ENCODE measurements around the gene EGLN1.

Gene EGLN1

GRCh38 chr1:231387770-231388669, 34.1 kb downstream of the EGLN1 start:
- in situ Hi-C loops (cut with HindIII; ENCODE audit: low sequenced_read_pairs) = no loop called here
- H3K4me3 ChIP-seq (ENCODE audit: low read depth, low read length) = no peak overlapping the region
- no peak for TF ChIP-seq CTCF (IDR thresholded peaks at IDR 0.05; ENCODE audit: low read depth, low read length, missing control alignments)
- DNase-seq (ENCODE audit: low read depth) = no peak

DNA sequence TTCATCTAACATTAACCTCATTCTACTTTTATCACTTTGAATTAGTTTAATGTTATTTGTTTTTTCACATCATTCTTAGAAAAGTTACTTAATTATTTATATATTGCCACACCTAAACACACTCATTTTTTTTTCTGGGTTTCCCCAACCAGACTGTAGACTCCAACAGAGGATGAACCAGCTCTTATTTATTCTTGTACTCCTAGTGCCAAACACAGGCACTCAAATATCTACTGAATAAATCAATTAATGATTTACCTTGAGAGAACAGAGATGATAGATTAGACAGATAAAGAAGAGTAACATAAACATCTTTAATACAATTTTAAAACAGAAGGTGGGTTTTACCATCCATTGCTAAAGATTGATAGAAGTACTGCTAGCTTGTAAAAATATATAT, 35.6 kb downstream of the EGLN1 start:
- TF ChIP-seq CTCF (IDR thresholded peaks at IDR 0.05; ENCODE audit: low read depth, low read length, missing control alignments) = no peak
- no peak for DNase-seq (ENCODE audit: low read depth)
- no peak overlapping the region for H3K4me3 ChIP-seq (ENCODE audit: low read depth, low read length)
- in situ Hi-C loops (cut with HindIII; ENCODE audit: low sequenced_read_pairs) = no loop called here

GRCh38 chr1:231385416-231385748, 36.7 kb downstream of the EGLN1 start:
- no peak for DNase-seq (ENCODE audit: low read depth)
- H3K4me3 ChIP-seq (ENCODE audit: low read depth, low read length) = no peak overlapping the region
- TF ChIP-seq CTCF (IDR thresholded peaks at IDR 0.05; ENCODE audit: low read depth, low read length, missing control alignments) = no peak
- in situ Hi-C loops (cut with HindIII; ENCODE audit: low sequenced_read_pairs) = no loop called here

GRCh38 chr1:231384696-231385415, 37.2 kb downstream of the EGLN1 start:
- TF ChIP-seq CTCF (IDR thresholded peaks at IDR 0.05; ENCODE audit: low read depth, low read length, missing control alignments) = no peak
- H3K4me3 ChIP-seq (ENCODE audit: low read depth, low read length) = no peak overlapping the region
- in situ Hi-C loops (cut with HindIII; ENCODE audit: low sequenced_read_pairs) = no loop called here
- no peak for DNase-seq (ENCODE audit: low read depth)

- no peak for DNase-seq (ENCODE audit: low read depth)
- no peak overlapping the region for H3K4me3 ChIP-seq (ENCODE audit: low read depth, low read length)
- no peak for TF ChIP-seq CTCF (IDR thresholded peaks at IDR 0.05; ENCODE audit: low read depth, low read length, missing control alignments)
- in situ Hi-C loops (cut with HindIII; ENCODE audit: low sequenced_read_pairs) = no loop called here
Observed at GRCh38 chr1:231383159-231383860, 38.8 kb downstream of the EGLN1 start.

GRCh38 chr1:231382426-231382825, 39.7 kb downstream of the EGLN1 start:
- no peak for DNase-seq (ENCODE audit: low read depth)
- in situ Hi-C loops (cut with HindIII; ENCODE audit: low sequenced_read_pairs) = no loop called here

More at GRCh38 chr1:231382426-231382825, 39.7 kb downstream of the EGLN1 start:
- no peak for TF ChIP-seq CTCF (IDR thresholded peaks at IDR 0.05; ENCODE audit: low read depth, low read length, missing control alignments)
- no peak overlapping the region for H3K4me3 ChIP-seq (ENCODE audit: low read depth, low read length)
